Vagina (tissue), 2 donors: ENCODE measurements around the gene CORO6.

ENCODE experiments used
- CTCF ChIP-seq, 3 experiments: fragments of 450-650 bp in 2 of 3; fragments of 200-600 bp in 1 of 3; sonication (generic) in 1 of 3; IDR thresholded peaks; one replicate each; pipeline ENCODE4 v1.5.1; 2017 to 2019; ENCODE audit warnings: antibody characterized with exemption in 3 of 3, mild to moderate bottlenecking in 2 of 3, moderate library complexity in 2 of 3
- POLR2A ChIP-seq, 2 donors: fragments of 450-650 bp; IDR thresholded peaks; one replicate each; pipeline ENCODE4 v1.6.1; 2017; ENCODE audit warnings: antibody characterized with exemption in 2 of 2, mild to moderate bottlenecking in 2 of 2, moderate library complexity in 2 of 2
- POLR2AphosphoS5 ChIP-seq, 2 donors: sonication (generic); formaldehyde crosslinking; IDR thresholded peaks; one replicate each; pipeline ENCODE4 v1.9.0; 2017; ENCODE audit warnings: antibody characterized with exemption in 2 of 2, mild to moderate bottlenecking in 2 of 2, low read depth in 1 of 2; ENCODE audit not compliant: insufficient read depth in 1 of 2

GRCh38 chr17:29623283-29623647, 553 bp upstream of the CORO6 start:
- TF ChIP-seq POLR2AphosphoS5 (IDR thresholded peaks at IDR 0.05; ENCODE audit: insufficient read depth in 1 of 2, low read depth in 1 of 2) (no peak), POLR2A (IDR thresholded peaks at IDR 0.05) (no peak), CTCF (IDR thresholded peaks at IDR 0.05) (no peak)
